Measurements from ENCODE around the gene LIMD2.
A peak's percentile ranks its signal among the peaks of the same experiment; 100 is the strongest.

Gene LIMD2

DNA sequence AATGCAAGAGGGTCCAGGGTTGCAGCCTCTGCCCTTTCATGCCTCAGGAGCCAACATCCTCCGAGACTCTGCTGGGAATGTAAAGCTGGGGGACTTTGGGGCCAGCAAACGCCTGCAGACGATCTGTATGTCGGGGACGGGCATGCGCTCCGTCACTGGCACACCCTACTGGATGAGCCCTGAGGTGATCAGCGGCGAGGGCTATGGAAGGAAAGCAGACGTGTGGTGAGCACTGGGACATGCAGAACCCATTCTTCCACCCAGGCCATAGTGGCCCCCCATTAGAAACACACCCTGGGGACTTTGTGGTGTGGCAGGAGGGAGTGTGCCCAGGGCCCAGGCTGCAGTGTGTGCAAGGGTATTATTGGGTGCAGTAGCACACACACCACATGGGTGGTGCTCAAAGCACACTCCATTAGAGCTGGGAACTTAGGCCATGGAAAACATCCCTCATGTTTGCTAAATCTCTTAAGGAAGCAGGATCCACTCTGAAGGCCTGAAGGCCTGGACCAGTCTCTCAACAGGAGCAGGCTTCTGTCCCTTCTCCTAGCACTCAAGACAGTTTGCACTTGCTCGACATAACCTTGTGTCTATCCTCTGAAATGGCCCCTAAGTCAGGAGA is 7.6 kb downstream of the LIMD2 start:
- DNase-seq (ENCODE audit: low read depth), result no peak
- no peak overlapping the region for H3K4me3 ChIP-seq (ENCODE audit: low read depth, low read length)
- TF ChIP-seq, protein P1, sequence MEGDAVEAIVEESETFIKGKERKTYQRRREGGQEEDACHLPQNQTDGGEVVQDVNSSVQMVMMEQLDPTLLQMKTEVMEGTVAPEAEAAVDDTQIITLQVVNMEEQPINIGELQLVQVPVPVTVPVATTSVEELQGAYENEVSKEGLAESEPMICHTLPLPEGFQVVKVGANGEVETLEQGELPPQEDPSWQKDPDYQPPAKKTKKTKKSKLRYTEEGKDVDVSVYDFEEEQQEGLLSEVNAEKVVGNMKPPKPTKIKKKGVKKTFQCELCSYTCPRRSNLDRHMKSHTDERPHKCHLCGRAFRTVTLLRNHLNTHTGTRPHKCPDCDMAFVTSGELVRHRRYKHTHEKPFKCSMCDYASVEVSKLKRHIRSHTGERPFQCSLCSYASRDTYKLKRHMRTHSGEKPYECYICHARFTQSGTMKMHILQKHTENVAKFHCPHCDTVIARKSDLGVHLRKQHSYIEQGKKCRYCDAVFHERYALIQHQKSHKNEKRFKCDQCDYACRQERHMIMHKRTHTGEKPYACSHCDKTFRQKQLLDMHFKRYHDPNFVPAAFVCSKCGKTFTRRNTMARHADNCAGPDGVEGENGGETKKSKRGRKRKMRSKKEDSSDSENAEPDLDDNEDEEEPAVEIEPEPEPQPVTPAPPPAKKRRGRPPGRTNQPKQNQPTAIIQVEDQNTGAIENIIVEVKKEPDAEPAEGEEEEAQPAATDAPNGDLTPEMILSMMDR (IDR thresholded peaks at IDR 0.05; ENCODE audit: insufficient read depth, low read depth, low read length, missing control alignments), result no peak

DNA sequence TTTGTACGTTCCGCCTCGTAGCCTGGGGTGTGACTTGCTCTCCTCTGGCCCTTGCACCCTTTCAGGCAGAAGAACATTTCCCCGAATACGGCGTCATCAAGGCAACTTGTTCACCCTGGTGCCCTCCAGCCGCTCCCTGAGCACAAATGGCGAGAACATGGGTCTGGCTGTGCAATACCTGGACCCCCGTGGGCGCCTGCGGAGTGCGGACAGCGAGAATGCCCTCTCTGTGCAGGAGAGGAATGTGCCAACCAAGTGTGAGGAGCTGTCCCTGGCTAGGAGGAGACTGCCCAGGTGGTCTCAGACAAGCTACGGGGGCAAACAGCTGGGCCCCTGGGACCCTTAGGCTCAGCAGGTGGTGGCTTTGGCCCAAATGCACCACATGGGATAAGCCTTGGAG is 10.4 kb downstream of the LIMD2 start:
- DNase-seq (ENCODE audit: low read depth), result no peak
- H3K4me3 ChIP-seq (ENCODE audit: low read depth, low read length), result no peak overlapping the region
- TF ChIP-seq, protein P1 (IDR thresholded peaks at IDR 0.05; ENCODE audit: insufficient read depth, low read depth, low read length, missing control alignments), result no peak

DNA sequence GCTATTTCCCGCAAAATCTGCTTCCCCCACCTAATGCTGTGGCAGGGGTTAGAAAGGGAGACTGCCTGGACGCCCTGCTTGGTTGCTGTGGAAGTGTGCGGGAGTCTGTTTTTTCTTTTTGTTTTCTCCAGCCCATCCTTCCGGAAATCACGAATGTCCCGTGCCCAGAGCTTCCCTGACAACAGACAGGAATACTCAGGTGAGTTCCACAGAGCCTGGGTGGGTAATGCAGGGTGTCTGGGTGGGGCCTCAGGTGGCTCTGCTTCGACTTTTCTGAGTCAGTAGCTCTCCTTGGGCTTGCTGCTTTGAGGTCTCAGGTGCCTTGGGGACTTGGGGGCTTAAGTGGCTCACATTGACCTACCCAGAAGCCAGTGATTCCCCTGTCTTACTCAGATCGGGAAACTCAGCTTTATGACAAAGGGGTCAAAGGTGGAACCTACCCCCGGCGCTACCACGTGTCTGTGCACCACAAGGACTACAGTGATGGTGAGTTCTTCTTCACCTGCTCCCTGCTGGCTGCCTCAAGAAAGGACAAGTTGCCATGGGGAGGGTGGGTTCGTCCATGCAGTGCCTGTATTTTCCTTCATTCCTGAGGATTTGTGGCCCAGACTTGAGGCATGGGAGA is 11.4 kb downstream of the LIMD2 start:
- peak; percentile 40 for DNase-seq (ENCODE audit: low read depth)
- H3K4me3 ChIP-seq (ENCODE audit: low read depth, low read length), result no peak overlapping the region
- TF ChIP-seq, protein P1 (IDR thresholded peaks at IDR 0.05; ENCODE audit: insufficient read depth, low read depth, low read length, missing control alignments), result no peak

DNA sequence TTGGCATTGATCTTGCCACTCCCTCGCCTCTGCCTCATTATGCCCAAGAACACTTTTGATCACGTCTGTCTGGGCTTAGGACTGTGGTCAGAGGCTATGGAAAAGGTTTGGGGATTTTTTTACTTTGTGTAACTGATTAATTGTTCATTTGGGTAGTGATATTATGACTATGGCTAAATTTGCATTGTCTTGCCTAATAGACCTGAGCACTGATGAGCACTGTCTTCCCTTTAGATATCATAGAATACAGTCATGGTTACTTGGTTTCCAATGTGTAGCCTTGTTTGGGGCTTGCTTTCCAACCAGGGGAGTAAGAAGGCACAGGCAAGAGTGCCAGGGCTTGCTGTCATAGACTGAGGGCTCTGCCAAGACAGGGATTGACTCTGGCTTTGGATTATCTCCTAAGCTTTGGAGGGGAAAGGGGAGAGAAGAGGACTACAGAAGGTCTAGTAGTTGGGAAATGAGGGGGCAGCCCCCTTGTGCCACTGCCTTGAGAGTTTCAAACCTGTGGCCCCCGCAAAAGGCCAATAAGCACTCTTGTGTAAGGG is 13.7 kb downstream of the LIMD2 start:
- TF ChIP-seq, protein P1 (IDR thresholded peaks at IDR 0.05; ENCODE audit: insufficient read depth, low read depth, low read length, missing control alignments), result no peak
- H3K4me3 ChIP-seq (ENCODE audit: low read depth, low read length), result no peak overlapping the region
- no peak for DNase-seq (ENCODE audit: low read depth)

DNA sequence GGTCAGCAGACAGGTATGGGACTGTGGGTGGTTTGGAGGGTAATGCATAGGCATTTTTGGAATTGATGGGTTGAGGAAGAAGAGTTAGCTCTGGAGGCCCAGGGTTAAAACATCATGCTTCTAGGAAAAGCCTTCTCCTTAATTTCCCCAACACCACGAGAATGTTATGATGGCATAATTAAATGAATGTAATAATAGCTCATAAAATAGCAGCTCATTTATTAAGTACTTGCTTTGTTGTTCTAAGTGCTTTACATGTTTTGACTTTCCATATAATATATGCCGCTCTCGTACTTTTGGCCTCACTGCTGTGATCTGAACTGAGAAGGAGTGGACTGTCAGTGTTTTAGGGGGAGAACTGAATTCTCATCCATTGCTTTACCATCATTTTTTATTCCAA is 14.3 kb downstream of the LIMD2 start:
- H3K4me3 ChIP-seq (ENCODE audit: low read depth, low read length), result no peak overlapping the region
- TF ChIP-seq, protein P1 (IDR thresholded peaks at IDR 0.05; ENCODE audit: insufficient read depth, low read depth, low read length, missing control alignments), result no peak
- DNase-seq (ENCODE audit: low read depth), result no peak

DNA sequence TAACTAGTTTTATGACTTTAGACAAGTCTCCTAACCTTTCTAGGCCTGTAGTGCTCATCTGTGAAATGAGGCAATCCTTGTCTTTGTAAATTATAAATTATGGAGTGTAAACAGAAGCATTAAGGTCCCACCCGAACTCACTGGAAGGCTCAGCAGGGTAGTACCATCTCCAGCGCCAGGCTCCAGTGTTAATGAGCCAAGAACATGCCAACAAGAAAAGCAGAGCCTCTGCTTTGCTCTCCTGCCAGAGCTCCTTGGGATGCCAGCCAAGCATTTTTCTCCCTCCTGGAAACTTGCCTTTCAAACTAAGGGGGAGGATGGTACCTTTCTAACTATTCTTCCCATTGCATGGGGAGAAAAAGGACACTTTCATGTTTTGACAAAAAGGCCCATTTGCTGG is 14.9 kb downstream of the LIMD2 start:
- H3K4me3 ChIP-seq (ENCODE audit: low read depth, low read length), result no peak overlapping the region
- DNase-seq (ENCODE audit: low read depth), result no peak
- TF ChIP-seq, protein P1 (IDR thresholded peaks at IDR 0.05; ENCODE audit: insufficient read depth, low read depth, low read length, missing control alignments), result no peak

All from GM12865 (cell line).